22Rv1 (cell line): ENCODE results near the gene SLC25A25.

Source experiments
- CTCF ChIP-seq: fragments of 450-650 bp; IDR thresholded peaks from 2 replicates; pipeline ENCODE4 v1.5.1; 2017; ENCODE audit warnings: mild to moderate bottlenecking
- ZFX ChIP-seq: fragments of 450-650 bp; IDR thresholded peaks from 2 replicates; pipeline ENCODE4 v1.6.1; 2017; ENCODE audit warnings: antibody characterized with exemption, borderline replicate concordance

- TF ChIP-seq CTCF, result no peak
- TF ChIP-seq ZFX, result no peak
Observed at GRCh38 chr9:128149951-128150593, 82.0 kb downstream of the SLC25A25 start.
